HEK293 (cell line): Measurements from ENCODE around the gene RPUSD1.
A peak's percentile ranks its signal among the peaks of the same experiment; 100 is the strongest.

ENCODE experiments used
- CTCF ChIA-PET: fragments of 350-600 bp; formaldehyde crosslinking; extraction: SDS; loops from one replicate; lab custom pipeline; 2021; ENCODE audit warnings: antibody characterized with exemption; lab: Yijun Ruan, JAX
- POLR2A ChIA-PET: fragments of 300-600 bp; formaldehyde crosslinking; extraction: SDS; loops from one replicate; lab custom pipeline; 2020; ENCODE audit warnings: antibody characterized with exemption, inconsistent platforms; lab: Yijun Ruan, JAX
- H3K27ac ChIP-seq: fragments of 200-500 bp; sonication (Bioruptor generic); 2 replicates; pipeline ENCODE4 v1.5.1; 2014; ENCODE audit warnings: low read depth, low read length, control low read depth, inconsistent platforms; ENCODE audit errors: extremely low read depth
- H3K36me3 ChIP-seq, 2 experiments: fragments of 200-500 bp in 1 of 2; sonication (Bioruptor generic) in 1 of 2; 1 replicate in 1 of 2; 2 replicates in 1 of 2; pipeline ENCODE4 v1.5.1; 2014 to 2017; ENCODE audit warnings: inconsistent platforms in 2 of 2, low read length in 2 of 2; ENCODE audit not compliant: control insufficient read depth in 2 of 2, insufficient read depth in 1 of 2
- H3K4me1 ChIP-seq: fragments of 200-500 bp; sonication (Bioruptor generic); 2 replicates; pipeline ENCODE4 v1.5.1; 2014; ENCODE audit warnings: mild to moderate bottlenecking, low read length, inconsistent platforms; ENCODE audit not compliant: control insufficient read depth, insufficient read depth
- H3K4me3 ChIP-seq: 2 replicates; pipeline ENCODE4 v1.5.1; 2011; ENCODE audit warnings: low read depth, mild to moderate bottlenecking, control low read depth, low read length, moderate library complexity
- H3K9me3 ChIP-seq: fragments of 200-500 bp; sonication (Bioruptor generic); 2 replicates; pipeline ENCODE4 v1.5.1; 2014; ENCODE audit warnings: low read depth, low read length, inconsistent platforms; ENCODE audit not compliant: control insufficient read depth, insufficient read depth
- GLIS1 ChIP-seq: fragments of 450-650 bp; formaldehyde crosslinking; IDR thresholded peaks from 2 replicates; pipeline ENCODE4 v1.5.1; 2016; ENCODE audit warnings: missing biosample characterization, missing genetic modification characterization
- GLIS2 ChIP-seq: fragments of 450-650 bp; formaldehyde crosslinking; IDR thresholded peaks from 2 replicates; pipeline ENCODE4 v1.5.1; 2016; ENCODE audit warnings: missing biosample characterization, missing genetic modification characterization
- KLF7 ChIP-seq: fragments of 450-650 bp; formaldehyde crosslinking; IDR thresholded peaks from 2 replicates; pipeline ENCODE4 v1.5.1; 2016; ENCODE audit warnings: missing biosample characterization, missing genetic modification characterization, borderline replicate concordance
- KLF9 ChIP-seq: fragments of 450-650 bp; formaldehyde crosslinking; IDR thresholded peaks from 2 replicates; pipeline ENCODE4 v1.5.1; 2016; ENCODE audit warnings: missing biosample characterization, missing genetic modification characterization, low read depth
- MYNN ChIP-seq: fragments of 450-650 bp; formaldehyde crosslinking; IDR thresholded peaks from 2 replicates; pipeline ENCODE4 v1.5.1; 2016; ENCODE audit warnings: missing biosample characterization, missing genetic modification characterization, borderline replicate concordance
- PRDM4 ChIP-seq: fragments of 450-650 bp; formaldehyde crosslinking; IDR thresholded peaks from 2 replicates; pipeline ENCODE4 v1.5.1; 2017; ENCODE audit warnings: missing biosample characterization, missing genetic modification characterization
- SP2 ChIP-seq: fragments of 450-650 bp; formaldehyde crosslinking; IDR thresholded peaks from 2 replicates; pipeline ENCODE4 v1.5.1; 2016; ENCODE audit warnings: missing biosample characterization, missing genetic modification characterization
- ZBTB6 ChIP-seq: fragments of 450-650 bp; formaldehyde crosslinking; IDR thresholded peaks from 2 replicates; pipeline ENCODE4 v1.5.1; 2017; ENCODE audit warnings: missing biosample characterization, missing genetic modification characterization
- ZBTB7A ChIP-seq: fragments of 450-650 bp; formaldehyde crosslinking; IDR thresholded peaks from 2 replicates; pipeline ENCODE4 v1.5.1; 2016; ENCODE audit warnings: low read depth, missing biosample characterization, missing genetic modification characterization
- ZIC2 ChIP-seq: fragments of 450-650 bp; formaldehyde crosslinking; IDR thresholded peaks from 2 replicates; pipeline ENCODE4 v1.5.1; 2016; ENCODE audit warnings: missing biosample characterization, missing genetic modification characterization
- ZNF23 ChIP-seq: fragments of 450-650 bp; formaldehyde crosslinking; IDR thresholded peaks from 2 replicates; pipeline ENCODE4 v1.5.1; 2016; ENCODE audit warnings: missing biosample characterization, missing genetic modification characterization, borderline replicate concordance
- ZNF239 ChIP-seq: fragments of 450-650 bp; formaldehyde crosslinking; IDR thresholded peaks from 2 replicates; pipeline ENCODE4 v1.5.1; 2016; ENCODE audit warnings: missing biosample characterization, missing genetic modification characterization
- ZNF292 ChIP-seq: fragments of 450-650 bp; formaldehyde crosslinking; IDR thresholded peaks from 2 replicates; pipeline ENCODE4 v1.5.1; 2016; ENCODE audit warnings: low read depth, missing biosample characterization, missing genetic modification characterization, borderline replicate concordance
- ZNF501 ChIP-seq: fragments of 450-650 bp; formaldehyde crosslinking; IDR thresholded peaks from 2 replicates; pipeline ENCODE4 v1.5.1; 2016; ENCODE audit warnings: missing biosample characterization, missing genetic modification characterization
- ZNF558 ChIP-seq: fragments of 450-650 bp; formaldehyde crosslinking; IDR thresholded peaks from 2 replicates; pipeline ENCODE4 v1.5.1; 2016; ENCODE audit warnings: missing biosample characterization, missing genetic modification characterization
- ZNF600 ChIP-seq: fragments of 450-650 bp; formaldehyde crosslinking; IDR thresholded peaks from 2 replicates; pipeline ENCODE4 v1.5.1; 2016; ENCODE audit warnings: missing biosample characterization, missing genetic modification characterization
- ZNF629 ChIP-seq: fragments of 450-650 bp; formaldehyde crosslinking; IDR thresholded peaks from 2 replicates; pipeline ENCODE4 v1.5.1; 2017; ENCODE audit warnings: missing biosample characterization, missing genetic modification characterization
- ZSCAN16 ChIP-seq: fragments of 450-650 bp; formaldehyde crosslinking; IDR thresholded peaks from 2 replicates; pipeline ENCODE4 v1.5.1; 2016; ENCODE audit warnings: missing biosample characterization, missing genetic modification characterization
- TF ChIP-seq, protein P1 (sequence below): fragments of 450-650 bp; IDR thresholded peaks from 2 replicates; pipeline ENCODE4 v1.5.1; 2018; ENCODE audit warnings: missing biosample characterization, missing genetic modification characterization
- TF ChIP-seq, protein P2 (sequence below): fragments of 450-650 bp; formaldehyde crosslinking; IDR thresholded peaks from 2 replicates; pipeline ENCODE4 v1.5.1; 2016; ENCODE audit warnings: missing biosample characterization, missing genetic modification characterization
- TF ChIP-seq, protein P3 (sequence below): fragments of 450-650 bp; formaldehyde crosslinking; IDR thresholded peaks from 2 replicates; pipeline ENCODE4 v1.5.1; 2016; ENCODE audit warnings: missing biosample characterization, missing genetic modification characterization

Gene RPUSD1

DNA sequence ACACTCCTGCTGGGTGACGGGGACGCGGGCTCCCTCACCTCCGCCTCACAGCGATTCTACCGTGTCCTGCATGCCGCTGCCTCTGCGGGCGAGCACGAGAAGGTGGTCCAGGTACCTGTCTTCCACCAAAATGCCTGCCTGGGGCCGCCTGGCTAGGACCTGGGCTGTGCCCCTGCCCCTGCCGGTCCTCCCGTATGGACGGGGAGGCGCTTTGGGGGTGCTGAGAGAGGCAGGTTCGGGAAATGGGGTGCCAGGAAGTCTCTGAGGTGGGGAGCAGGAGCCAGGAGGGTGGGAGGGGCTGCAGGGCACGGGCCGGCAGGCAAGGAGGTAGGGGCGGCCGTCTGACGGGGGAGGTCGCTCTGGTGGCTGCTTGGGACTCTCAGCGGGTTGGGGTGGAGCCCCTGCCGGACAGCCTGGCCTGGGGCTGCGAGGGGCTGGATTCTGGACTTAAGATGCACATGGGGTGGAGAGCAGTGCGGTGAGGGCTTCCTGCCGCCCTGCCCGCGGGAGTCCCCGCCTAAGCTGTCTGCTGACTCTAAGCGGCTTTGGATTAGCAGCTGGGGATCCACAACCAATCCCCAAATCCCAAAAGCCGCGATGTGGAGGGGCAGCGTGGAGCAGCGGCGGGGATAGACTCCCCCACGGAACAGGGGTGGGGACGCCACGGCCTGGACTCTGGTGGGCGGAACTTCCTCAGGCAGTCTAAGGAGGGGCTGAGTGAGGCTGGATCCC lies 6.1 kb upstream of the RPUSD1 start (continued):
- TF ChIP-seq ZNF600 (tag by site-specific recombination) (peak; percentile 18; the same call in 1 of the 2 replicates), SP2 (tag by site-specific recombination) (peak; percentile 23; the same call in 1 of the 2 replicates), ZNF501 (tag by site-specific recombination) (no peak), ZSCAN16 (tag by site-specific recombination) (no peak), ZNF239 (tag by site-specific recombination) (no peak), ZIC2 (tag by site-specific recombination) (no peak)

GRCh38 chr16:793414-793813 lies 5.2 kb upstream of the RPUSD1 start:
- ChIA-PET CTCF (no interaction called here), POLR2A (no interaction called here)
- Histone ChIP-seq H3K4me1 (no peaks in the 10 kb centered on the region), H3K27ac (no peak overlapping the region), H3K4me3 (no peak overlapping the region), H3K36me3 (peaks cover 0 to 81% of the 10 kb centered on the region in 2 experiments; a peak in 1 of 3 replicates), H3K9me3 (no peaks in the 10 kb centered on the region)
- TF ChIP-seq GLIS2 (peak; percentile 56), ZBTB7A (tag by site-specific recombination) (no peak), GLIS1 (peak; percentile 18; the same call in 1 of the 2 replicates)
- TF ChIP-seq, protein P1, sequence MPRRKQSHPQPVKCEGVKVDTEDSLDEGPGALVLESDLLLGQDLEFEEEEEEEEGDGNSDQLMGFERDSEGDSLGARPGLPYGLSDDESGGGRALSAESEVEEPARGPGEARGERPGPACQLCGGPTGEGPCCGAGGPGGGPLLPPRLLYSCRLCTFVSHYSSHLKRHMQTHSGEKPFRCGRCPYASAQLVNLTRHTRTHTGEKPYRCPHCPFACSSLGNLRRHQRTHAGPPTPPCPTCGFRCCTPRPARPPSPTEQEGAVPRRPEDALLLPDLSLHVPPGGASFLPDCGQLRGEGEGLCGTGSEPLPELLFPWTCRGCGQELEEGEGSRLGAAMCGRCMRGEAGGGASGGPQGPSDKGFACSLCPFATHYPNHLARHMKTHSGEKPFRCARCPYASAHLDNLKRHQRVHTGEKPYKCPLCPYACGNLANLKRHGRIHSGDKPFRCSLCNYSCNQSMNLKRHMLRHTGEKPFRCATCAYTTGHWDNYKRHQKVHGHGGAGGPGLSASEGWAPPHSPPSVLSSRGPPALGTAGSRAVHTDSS (tag by site-specific recombination) = no peak
- TF ChIP-seq, protein P2, sequence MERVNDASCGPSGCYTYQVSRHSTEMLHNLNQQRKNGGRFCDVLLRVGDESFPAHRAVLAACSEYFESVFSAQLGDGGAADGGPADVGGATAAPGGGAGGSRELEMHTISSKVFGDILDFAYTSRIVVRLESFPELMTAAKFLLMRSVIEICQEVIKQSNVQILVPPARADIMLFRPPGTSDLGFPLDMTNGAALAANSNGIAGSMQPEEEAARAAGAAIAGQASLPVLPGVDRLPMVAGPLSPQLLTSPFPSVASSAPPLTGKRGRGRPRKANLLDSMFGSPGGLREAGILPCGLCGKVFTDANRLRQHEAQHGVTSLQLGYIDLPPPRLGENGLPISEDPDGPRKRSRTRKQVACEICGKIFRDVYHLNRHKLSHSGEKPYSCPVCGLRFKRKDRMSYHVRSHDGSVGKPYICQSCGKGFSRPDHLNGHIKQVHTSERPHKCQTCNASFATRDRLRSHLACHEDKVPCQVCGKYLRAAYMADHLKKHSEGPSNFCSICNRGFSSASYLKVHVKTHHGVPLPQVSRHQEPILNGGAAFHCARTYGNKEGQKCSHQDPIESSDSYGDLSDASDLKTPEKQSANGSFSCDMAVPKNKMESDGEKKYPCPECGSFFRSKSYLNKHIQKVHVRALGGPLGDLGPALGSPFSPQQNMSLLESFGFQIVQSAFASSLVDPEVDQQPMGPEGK (tag by site-specific recombination) = peak; percentile 21; the same call in 1 of the 2 replicates

- POLR2A ChIA-PET = no interaction called here
- CTCF ChIA-PET = no interaction called here
These were observed 4.2 kb upstream of the RPUSD1 start for GRCh38 chr16:792221-792995.

More at GRCh38 chr16:792221-792995, 4.2 kb upstream of the RPUSD1 start:
- H3K36me3 ChIP-seq = peaks cover 0 to 75% of the 10 kb centered on the region in 2 experiments; a peak in 1 of 3 replicates
- no peaks in the 10 kb centered on the region for H3K9me3 ChIP-seq
- H3K4me1 ChIP-seq = no peaks in the 10 kb centered on the region
- TF ChIP-seq, protein P3, sequence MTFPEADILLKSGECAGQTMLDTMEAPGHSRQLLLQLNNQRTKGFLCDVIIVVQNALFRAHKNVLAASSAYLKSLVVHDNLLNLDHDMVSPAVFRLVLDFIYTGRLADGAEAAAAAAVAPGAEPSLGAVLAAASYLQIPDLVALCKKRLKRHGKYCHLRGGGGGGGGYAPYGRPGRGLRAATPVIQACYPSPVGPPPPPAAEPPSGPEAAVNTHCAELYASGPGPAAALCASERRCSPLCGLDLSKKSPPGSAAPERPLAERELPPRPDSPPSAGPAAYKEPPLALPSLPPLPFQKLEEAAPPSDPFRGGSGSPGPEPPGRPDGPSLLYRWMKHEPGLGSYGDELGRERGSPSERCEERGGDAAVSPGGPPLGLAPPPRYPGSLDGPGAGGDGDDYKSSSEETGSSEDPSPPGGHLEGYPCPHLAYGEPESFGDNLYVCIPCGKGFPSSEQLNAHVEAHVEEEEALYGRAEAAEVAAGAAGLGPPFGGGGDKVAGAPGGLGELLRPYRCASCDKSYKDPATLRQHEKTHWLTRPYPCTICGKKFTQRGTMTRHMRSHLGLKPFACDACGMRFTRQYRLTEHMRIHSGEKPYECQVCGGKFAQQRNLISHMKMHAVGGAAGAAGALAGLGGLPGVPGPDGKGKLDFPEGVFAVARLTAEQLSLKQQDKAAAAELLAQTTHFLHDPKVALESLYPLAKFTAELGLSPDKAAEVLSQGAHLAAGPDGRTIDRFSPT = peak; percentile 30; the same call in 1 of the 2 replicates
- TF ChIP-seq ZNF629 (tag by site-specific recombination) (no peak), PRDM4 (no peak), KLF9 (tag by site-specific recombination) (peak; percentile 24; the same call in 1 of the 2 replicates), KLF7 (tag by site-specific recombination) (no peak), MYNN (tag by site-specific recombination) (no peak), ZNF558 (tag by site-specific recombination) (no peak), ZNF23 (no peak), ZNF292 (tag by site-specific recombination) (no peak), ZBTB6 (tag by site-specific recombination) (peak; percentile 91)
- H3K27ac ChIP-seq = no peak overlapping the region
- H3K4me3 ChIP-seq = no peak overlapping the region
